ENCODE data around the gene RTN3.

Gene RTN3

GRCh38 chr11:63711838-63712237 lies 30.5 kb downstream of the RTN3 start:
- Histone ChIP-seq H3K4me3 (ENCODE audit: low read length) (no peak overlapping the region), H3K9ac (ENCODE audit: low read length) (no peak overlapping the region), H3K27ac (ENCODE audit: low read length) (no peak overlapping the region), H3K36me3 (ENCODE audit: control insufficient read depth, low read depth, low read length) (no peaks in the 10 kb centered on the region), H3K4me1 (ENCODE audit: control insufficient read depth, low read depth, low read length) (no peaks in the 10 kb centered on the region), H3K9me3 (ENCODE audit: control insufficient read depth, low read depth, low read length) (no peaks in the 10 kb centered on the region), H3K27me3 (ENCODE audit: control insufficient read depth, insufficient read depth, low read length) (no peaks in the 10 kb centered on the region)

GRCh38 chr11:63713766-63714165 lies 32.5 kb downstream of the RTN3 start:
- Histone ChIP-seq H3K36me3 (ENCODE audit: control insufficient read depth, low read depth, low read length) (peaks cover 2% of the 10 kb centered on the region), H3K9ac (ENCODE audit: low read length) (no peak overlapping the region), H3K9me3 (ENCODE audit: control insufficient read depth, low read depth, low read length) (no peaks in the 10 kb centered on the region), H3K4me1 (ENCODE audit: control insufficient read depth, low read depth, low read length) (no peaks in the 10 kb centered on the region), H3K27me3 (ENCODE audit: control insufficient read depth, insufficient read depth, low read length) (no peaks in the 10 kb centered on the region), H3K4me3 (ENCODE audit: low read length) (no peak overlapping the region), H3K27ac (ENCODE audit: low read length) (no peak overlapping the region)

GRCh38 chr11:63716046-63716445 lies 34.7 kb downstream of the RTN3 start:
- Histone ChIP-seq H3K27ac (ENCODE audit: low read length) (no peak overlapping the region), H3K27me3 (ENCODE audit: control insufficient read depth, insufficient read depth, low read length) (no peaks in the 10 kb centered on the region), H3K4me3 (ENCODE audit: low read length) (no peak overlapping the region), H3K9ac (ENCODE audit: low read length) (no peak overlapping the region), H3K36me3 (ENCODE audit: control insufficient read depth, low read depth, low read length) (peaks cover 8% of the 10 kb centered on the region), H3K4me1 (ENCODE audit: control insufficient read depth, low read depth, low read length) (no peaks in the 10 kb centered on the region), H3K9me3 (ENCODE audit: control insufficient read depth, low read depth, low read length) (no peaks in the 10 kb centered on the region)

- no peaks in the 10 kb centered on the region for H3K9me3 ChIP-seq (ENCODE audit: control insufficient read depth, low read depth, low read length)
- H3K36me3 ChIP-seq (ENCODE audit: control insufficient read depth, low read depth, low read length): peaks cover 8% of the 10 kb centered on the region
These were observed 37.7 kb downstream of the RTN3 start for GRCh38 chr11:63719001-63719400.

GRCh38 chr11:63719987-63720386 lies 38.7 kb downstream of the RTN3 start:
- Histone ChIP-seq H3K27me3 (ENCODE audit: control insufficient read depth, insufficient read depth, low read length) (no peaks in the 10 kb centered on the region), H3K36me3 (ENCODE audit: control insufficient read depth, low read depth, low read length) (peaks cover 8% of the 10 kb centered on the region), H3K9me3 (ENCODE audit: control insufficient read depth, low read depth, low read length) (no peaks in the 10 kb centered on the region), H3K4me1 (ENCODE audit: control insufficient read depth, low read depth, low read length) (no peaks in the 10 kb centered on the region), H3K27ac (ENCODE audit: low read length) (no peak overlapping the region), H3K4me3 (ENCODE audit: low read length) (no peak overlapping the region), H3K9ac (ENCODE audit: low read length) (no peak overlapping the region)

More at GRCh38 chr11:63719001-63719400, 37.7 kb downstream of the RTN3 start:
- no peaks in the 10 kb centered on the region for H3K27me3 ChIP-seq (ENCODE audit: control insufficient read depth, insufficient read depth, low read length)
- no peak overlapping the region for H3K9ac ChIP-seq (ENCODE audit: low read length)
- H3K27ac ChIP-seq (ENCODE audit: low read length): no peak overlapping the region
- H3K4me1 ChIP-seq (ENCODE audit: control insufficient read depth, low read depth, low read length): no peaks in the 10 kb centered on the region
- no peak overlapping the region for H3K4me3 ChIP-seq (ENCODE audit: low read length)

GRCh38 chr11:63720611-63721010 lies 39.3 kb downstream of the RTN3 start:
- Histone ChIP-seq H3K9ac (ENCODE audit: low read length) (no peak overlapping the region), H3K4me3 (ENCODE audit: low read length) (no peak overlapping the region), H3K9me3 (ENCODE audit: control insufficient read depth, low read depth, low read length) (no peaks in the 10 kb centered on the region), H3K4me1 (ENCODE audit: control insufficient read depth, low read depth, low read length) (no peaks in the 10 kb centered on the region), H3K27ac (ENCODE audit: low read length) (no peak overlapping the region), H3K36me3 (ENCODE audit: control insufficient read depth, low read depth, low read length) (peaks cover 8% of the 10 kb centered on the region), H3K27me3 (ENCODE audit: control insufficient read depth, insufficient read depth, low read length) (no peaks in the 10 kb centered on the region)

- no peaks in the 10 kb centered on the region for H3K4me1 ChIP-seq (ENCODE audit: control insufficient read depth, low read depth, low read length)
- H3K27me3 ChIP-seq (ENCODE audit: control insufficient read depth, insufficient read depth, low read length): no peaks in the 10 kb centered on the region
- no peak overlapping the region for H3K9ac ChIP-seq (ENCODE audit: low read length)
- no peaks in the 10 kb centered on the region for H3K9me3 ChIP-seq (ENCODE audit: control insufficient read depth, low read depth, low read length)
- H3K27ac ChIP-seq (ENCODE audit: low read length): no peak overlapping the region
- H3K36me3 ChIP-seq (ENCODE audit: control insufficient read depth, low read depth, low read length): no peaks in the 10 kb centered on the region
- H3K4me3 ChIP-seq (ENCODE audit: low read length): no peak overlapping the region
These were observed 48.0 kb downstream of the RTN3 start for GRCh38 chr11:63729326-63729725.

GRCh38 chr11:63736864-63737263 lies 55.6 kb downstream of the RTN3 start:
- Histone ChIP-seq H3K27ac (ENCODE audit: low read length) (no peak overlapping the region), H3K4me3 (ENCODE audit: low read length) (no peak overlapping the region), H3K36me3 (ENCODE audit: control insufficient read depth, low read depth, low read length) (no peaks in the 10 kb centered on the region), H3K27me3 (ENCODE audit: control insufficient read depth, insufficient read depth, low read length) (no peaks in the 10 kb centered on the region), H3K9me3 (ENCODE audit: control insufficient read depth, low read depth, low read length) (no peaks in the 10 kb centered on the region), H3K9ac (ENCODE audit: low read length) (no peak overlapping the region), H3K4me1 (ENCODE audit: control insufficient read depth, low read depth, low read length) (no peaks in the 10 kb centered on the region)

GRCh38 chr11:63737718-63738117 lies 56.4 kb downstream of the RTN3 start:
- H3K27me3 ChIP-seq (ENCODE audit: control insufficient read depth, insufficient read depth, low read length): no peaks in the 10 kb centered on the region
- no peaks in the 10 kb centered on the region for H3K9me3 ChIP-seq (ENCODE audit: control insufficient read depth, low read depth, low read length)
- H3K9ac ChIP-seq (ENCODE audit: low read length): no peak overlapping the region
- no peaks in the 10 kb centered on the region for H3K4me1 ChIP-seq (ENCODE audit: control insufficient read depth, low read depth, low read length)
- no peak overlapping the region for H3K27ac ChIP-seq (ENCODE audit: low read length)
- no peak overlapping the region for H3K4me3 ChIP-seq (ENCODE audit: low read length)
- H3K36me3 ChIP-seq (ENCODE audit: control insufficient read depth, low read depth, low read length): no peaks in the 10 kb centered on the region

GRCh38 chr11:63738720-63739360 lies 57.5 kb downstream of the RTN3 start:
- Histone ChIP-seq H3K4me3 (ENCODE audit: low read length) (no peak overlapping the region), H3K4me1 (ENCODE audit: control insufficient read depth, low read depth, low read length) (no peaks in the 10 kb centered on the region), H3K36me3 (ENCODE audit: control insufficient read depth, low read depth, low read length) (no peaks in the 10 kb centered on the region), H3K27me3 (ENCODE audit: control insufficient read depth, insufficient read depth, low read length) (no peaks in the 10 kb centered on the region), H3K9me3 (ENCODE audit: control insufficient read depth, low read depth, low read length) (no peaks in the 10 kb centered on the region), H3K9ac (ENCODE audit: low read length) (no peak overlapping the region), H3K27ac (ENCODE audit: low read length) (no peak overlapping the region)

- H3K36me3 ChIP-seq (ENCODE audit: control insufficient read depth, low read depth, low read length): peaks cover 10% of the 10 kb centered on the region
- no peaks in the 10 kb centered on the region for H3K4me1 ChIP-seq (ENCODE audit: control insufficient read depth, low read depth, low read length)
- no peak overlapping the region for H3K9ac ChIP-seq (ENCODE audit: low read length)
- H3K27me3 ChIP-seq (ENCODE audit: control insufficient read depth, insufficient read depth, low read length): no peaks in the 10 kb centered on the region
- no peaks in the 10 kb centered on the region for H3K9me3 ChIP-seq (ENCODE audit: control insufficient read depth, low read depth, low read length)
- no peak overlapping the region for H3K27ac ChIP-seq (ENCODE audit: low read length)
- H3K4me3 ChIP-seq (ENCODE audit: low read length): no peak overlapping the region
These were observed 64.2 kb downstream of the RTN3 start for GRCh38 chr11:63745304-63746170.

- H3K9ac ChIP-seq (ENCODE audit: low read length): no peak overlapping the region
- H3K27ac ChIP-seq (ENCODE audit: low read length): no peak overlapping the region
- no peaks in the 10 kb centered on the region for H3K27me3 ChIP-seq (ENCODE audit: control insufficient read depth, insufficient read depth, low read length)
- no peaks in the 10 kb centered on the region for H3K9me3 ChIP-seq (ENCODE audit: control insufficient read depth, low read depth, low read length)
- peaks cover 19% of the 10 kb centered on the region for H3K36me3 ChIP-seq (ENCODE audit: control insufficient read depth, low read depth, low read length)
- H3K4me3 ChIP-seq (ENCODE audit: low read length): no peak overlapping the region
- H3K4me1 ChIP-seq (ENCODE audit: control insufficient read depth, low read depth, low read length): no peaks in the 10 kb centered on the region
These were observed 65.7 kb downstream of the RTN3 start for GRCh38 chr11:63747011-63747410.
